ENCODE results near the gene JMY. TPM values are rescaled to one million over a fixed set of nuclear protein-coding genes. Genes with fewer than 3 reads are reported as not detected.

The JMY gene
- polyA plus RNA-seq, 4 donors: 22.0 to 31.7 (median 29.1) TPM

DNA sequence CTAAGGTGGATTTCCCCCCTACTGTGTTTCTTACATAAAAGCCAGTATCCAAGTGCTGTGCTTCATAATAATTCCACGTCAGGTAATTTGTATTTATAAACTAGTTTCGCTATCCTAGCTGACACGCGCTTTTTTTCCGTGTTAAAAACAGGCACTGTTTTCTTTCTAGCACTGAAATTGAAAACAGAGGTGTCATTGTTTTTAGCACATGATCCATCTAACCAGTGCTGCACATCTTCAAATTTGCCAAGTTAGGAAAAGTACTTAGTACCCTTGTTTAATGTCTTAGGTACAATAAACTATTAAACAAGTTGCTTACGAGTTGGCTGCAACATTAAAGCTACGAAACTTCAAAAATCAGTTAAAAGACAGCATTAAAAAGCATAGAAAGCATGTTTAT lies 49.9 kb downstream of the JMY start:
- DNase-seq (ENCODE audit: low read depth in 4 of 4, low spot score in 3 of 4): no peak

DNA sequence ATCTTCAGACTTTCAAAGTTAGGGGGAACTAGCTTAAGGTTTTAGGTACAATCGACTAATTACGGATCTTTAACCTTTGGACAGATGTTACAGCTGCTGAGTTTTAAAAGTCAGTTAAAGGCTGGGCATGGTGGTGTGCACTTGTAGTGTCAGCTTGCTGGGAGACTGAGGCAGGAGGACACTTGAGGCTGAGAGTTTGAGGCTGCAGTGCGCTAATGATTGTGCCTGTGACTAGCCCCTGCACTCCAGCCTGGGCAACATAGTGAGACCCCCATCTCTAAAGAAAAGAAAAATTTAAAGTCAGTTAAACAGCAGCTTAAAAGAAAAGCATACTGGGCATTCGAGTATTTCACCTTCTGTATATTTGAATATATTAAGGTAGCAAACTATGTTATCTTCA lies 51.4 kb downstream of the JMY start:
- no peak for DNase-seq (ENCODE audit: low read depth in 4 of 4, low spot score in 3 of 4)

DNA sequence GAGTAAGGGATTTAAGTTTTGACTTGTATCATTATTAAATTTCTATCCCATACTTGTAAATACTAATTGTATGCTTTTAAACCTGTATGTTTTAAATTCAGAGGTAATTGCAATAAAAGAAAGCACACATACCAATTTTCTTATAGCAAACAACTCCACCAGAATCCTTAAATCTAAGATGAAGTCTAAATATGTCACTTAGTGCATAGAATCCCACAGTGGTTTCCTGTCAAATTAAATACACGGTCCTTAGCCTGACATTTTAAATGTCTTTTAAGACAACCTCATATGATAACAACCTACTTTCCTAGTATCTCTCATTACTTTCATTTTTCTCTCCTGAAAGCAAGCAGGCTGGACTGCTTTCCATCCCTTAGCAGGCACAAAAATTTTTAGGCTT lies 52.0 kb downstream of the JMY start:
- no peak for DNase-seq (ENCODE audit: low read depth in 4 of 4, low spot score in 3 of 4)

DNA sequence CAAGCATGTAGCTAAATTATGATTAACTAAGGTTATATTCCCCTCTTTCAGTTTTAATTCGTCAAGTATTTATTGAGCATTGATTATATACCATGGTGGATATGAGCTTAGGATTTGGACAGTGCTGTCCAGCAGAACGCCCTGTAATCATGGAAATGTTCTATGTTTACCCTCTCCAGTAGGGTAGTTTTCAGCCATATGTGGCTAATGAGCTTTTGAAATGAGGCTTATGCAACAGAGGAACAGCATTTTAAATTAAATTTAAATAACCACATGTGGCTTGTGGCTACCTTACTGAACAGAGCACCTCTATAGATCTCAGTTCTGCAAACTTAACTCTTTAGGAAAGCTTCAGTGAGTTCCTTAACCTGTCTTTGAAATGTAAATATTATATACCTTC lies 59.1 kb downstream of the JMY start:
- no peak for DNase-seq (ENCODE audit: low read depth in 4 of 4, low spot score in 3 of 4)

DNA sequence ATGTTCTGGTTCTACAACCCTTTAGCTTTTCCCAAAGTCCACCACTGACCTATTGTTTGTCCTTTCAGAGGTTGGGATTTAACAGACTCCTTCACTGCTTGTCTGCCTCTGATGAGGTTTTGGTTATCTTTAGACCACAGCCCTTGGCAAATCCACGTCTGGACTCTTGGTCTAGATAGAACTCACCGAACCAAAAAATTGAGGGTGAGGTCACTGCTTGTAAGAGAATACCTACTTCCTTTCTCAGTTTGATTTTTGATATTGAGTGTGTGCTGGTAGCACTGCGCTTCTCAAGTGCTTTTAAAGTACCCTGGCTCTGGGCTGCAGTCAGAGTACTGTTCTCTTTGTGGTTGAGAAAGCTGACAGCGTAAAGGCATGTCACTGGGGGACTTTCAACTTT lies 61.7 kb downstream of the JMY start:
- no peak for DNase-seq (ENCODE audit: low read depth in 4 of 4, low spot score in 3 of 4)

DNA sequence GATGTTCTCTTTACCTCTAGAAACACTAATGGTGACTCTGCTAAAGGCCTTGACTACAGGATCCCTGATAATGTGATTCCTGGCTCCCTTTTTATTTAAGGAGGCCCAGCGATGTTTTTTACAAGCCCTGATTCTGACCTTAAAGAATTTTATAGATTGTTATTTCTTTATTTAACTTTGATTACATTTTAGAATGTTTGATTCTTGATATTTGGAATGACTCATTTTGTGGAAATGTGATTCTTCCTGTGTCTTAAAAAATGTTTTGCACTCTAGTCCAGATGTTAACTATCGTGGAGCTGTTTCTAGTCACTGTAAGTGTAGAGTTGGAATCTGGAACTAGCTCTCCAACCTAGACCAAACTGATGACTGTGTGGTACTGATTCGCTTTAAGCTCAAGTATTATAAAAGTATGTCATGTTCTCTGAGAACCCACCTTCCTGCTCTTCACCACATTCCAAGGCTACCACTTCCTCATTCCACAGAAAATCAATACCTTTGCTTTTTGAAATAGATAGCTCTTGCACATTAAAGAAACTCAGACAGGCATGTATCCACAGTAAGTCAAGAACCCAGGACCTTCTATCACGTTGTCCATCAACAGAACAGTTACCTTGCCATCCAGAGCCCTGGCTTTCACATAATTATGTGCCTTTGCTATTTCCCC lies 65.2 kb downstream of the JMY start:
- DNase-seq (ENCODE audit: low read depth in 4 of 4, low spot score in 3 of 4): no peak

- no peak for DNase-seq (ENCODE audit: low read depth in 4 of 4, low spot score in 3 of 4)
Observed at GRCh38 chr5:79302454-79302853, 66.5 kb downstream of the JMY start.

DNA sequence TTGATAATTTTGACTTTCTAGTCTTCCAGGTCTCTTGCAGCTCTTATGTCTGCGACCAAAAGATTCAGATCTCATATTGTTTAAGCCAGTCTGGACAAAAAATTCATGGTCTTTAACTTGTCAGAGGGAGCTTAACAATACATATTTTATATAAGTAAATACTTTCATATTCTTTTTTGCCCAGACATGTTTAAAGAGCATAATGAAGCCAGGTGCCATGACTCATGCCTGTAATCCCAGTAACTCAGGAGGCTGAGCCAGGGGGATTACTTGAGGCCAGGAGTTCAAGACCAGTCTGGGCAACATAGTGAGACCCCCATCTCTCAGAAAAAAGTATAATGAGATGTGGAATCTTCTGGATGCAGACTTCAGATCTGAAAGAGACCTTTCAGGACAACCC lies 69.8 kb downstream of the JMY start:
- DNase-seq (ENCODE audit: low read depth in 4 of 4, low spot score in 3 of 4): no peak

DNA sequence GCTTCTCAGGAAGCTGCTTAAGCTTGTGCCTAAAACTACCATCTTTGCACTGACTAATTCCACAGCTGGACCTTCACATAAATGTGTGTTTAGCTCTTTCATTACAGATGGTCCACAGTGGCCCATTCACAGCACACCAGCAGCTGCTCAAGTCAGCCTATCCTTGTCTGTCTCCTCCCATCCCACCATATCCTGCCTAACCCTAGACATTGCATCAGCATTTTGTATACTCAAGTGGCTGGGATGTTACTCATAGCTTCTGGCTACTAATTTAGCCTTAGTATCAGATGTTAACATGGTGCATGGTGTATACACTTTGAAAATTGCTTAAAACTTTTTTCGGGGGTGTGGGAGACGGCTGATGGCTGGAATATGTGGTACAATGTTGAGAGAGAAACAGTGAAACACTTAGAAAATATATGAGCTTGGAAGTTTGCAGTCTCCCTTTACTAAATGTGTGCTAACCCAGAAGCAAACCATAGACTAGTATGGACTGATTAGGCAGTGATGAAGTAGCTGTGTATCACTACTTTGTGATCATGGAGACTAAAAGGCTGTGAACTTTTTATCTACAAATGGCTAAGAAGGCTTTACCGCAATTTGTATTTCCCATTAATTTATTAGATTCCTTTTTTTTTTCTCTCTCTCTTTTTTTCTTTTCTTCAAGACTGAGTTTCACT lies 83.1 kb downstream of the JMY start:
- no peak for DNase-seq (ENCODE audit: low read depth in 4 of 4, low spot score in 3 of 4)

- DNase-seq (ENCODE audit: low read depth in 4 of 4, low spot score in 3 of 4): no peak
Observed at GRCh38 chr5:79329453-79329852, 93.5 kb downstream of the JMY start.

DNA sequence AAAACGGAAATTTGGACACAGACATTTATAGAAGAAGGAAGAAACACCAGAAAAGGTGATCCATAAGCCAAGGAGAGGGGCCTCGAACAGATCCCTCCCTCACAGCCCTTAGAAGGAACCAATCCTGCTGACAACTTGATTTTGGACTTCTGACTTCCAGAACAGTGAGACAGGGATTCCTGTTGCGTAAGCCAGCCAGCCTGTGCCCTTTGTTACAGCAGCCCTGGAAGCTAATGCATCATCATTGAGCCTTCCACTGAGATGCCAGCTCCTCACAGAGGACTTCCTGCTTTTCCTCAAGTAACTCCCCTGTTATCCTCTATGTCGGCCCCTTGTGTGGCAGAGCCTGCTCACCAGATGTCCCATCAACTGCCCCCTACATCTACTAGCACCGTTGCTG lies 94.1 kb downstream of the JMY start:
- no peak for DNase-seq (ENCODE audit: low read depth in 4 of 4, low spot score in 3 of 4)

- no peak for DNase-seq (ENCODE audit: low read depth in 4 of 4, low spot score in 3 of 4)
Observed at GRCh38 chr5:79333852-79334557, 98.1 kb downstream of the JMY start.

DNA sequence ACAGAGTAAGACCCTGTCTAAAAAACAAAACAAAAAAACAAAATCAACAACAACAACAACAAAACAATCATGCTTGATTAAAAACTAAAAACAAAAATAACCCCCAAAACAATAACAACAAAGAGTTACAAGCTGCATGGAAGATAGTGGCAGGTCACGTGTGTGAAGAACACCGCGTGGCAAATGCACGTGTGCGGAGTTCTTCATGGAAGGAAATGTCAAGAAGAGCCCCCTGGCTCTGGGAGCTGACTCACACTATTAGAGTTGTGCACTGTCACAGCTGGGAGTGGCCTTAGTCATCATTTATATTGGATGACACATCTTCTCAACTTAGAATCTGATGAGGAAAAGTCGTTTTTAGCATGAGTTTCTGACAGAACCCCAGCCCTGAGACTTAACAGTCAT lies 110.5 kb downstream of the JMY start:
- DNase-seq (ENCODE audit: low read depth in 4 of 4, low spot score in 3 of 4): no peak

DNA sequence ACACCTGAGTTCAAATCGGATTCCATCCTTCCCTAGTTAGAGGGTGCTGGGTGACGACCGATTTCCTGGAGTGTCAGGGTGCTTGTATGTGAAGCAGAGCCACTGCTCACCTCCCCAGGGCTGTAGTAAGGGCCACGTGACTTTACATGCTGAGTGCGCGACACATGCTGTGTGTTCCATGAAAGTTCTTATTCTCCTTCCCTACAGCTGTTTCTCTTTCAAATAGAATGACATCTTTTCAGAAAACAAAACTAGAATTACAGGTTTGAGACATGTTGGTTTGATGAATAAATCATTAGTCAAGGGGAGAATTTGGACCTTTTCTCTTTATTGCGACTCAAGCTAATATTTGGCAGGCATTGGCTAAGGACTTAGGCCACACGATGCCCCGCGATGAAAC lies 113.1 kb downstream of the JMY start:
- no peak for DNase-seq (ENCODE audit: low read depth in 4 of 4, low spot score in 3 of 4)

DNA sequence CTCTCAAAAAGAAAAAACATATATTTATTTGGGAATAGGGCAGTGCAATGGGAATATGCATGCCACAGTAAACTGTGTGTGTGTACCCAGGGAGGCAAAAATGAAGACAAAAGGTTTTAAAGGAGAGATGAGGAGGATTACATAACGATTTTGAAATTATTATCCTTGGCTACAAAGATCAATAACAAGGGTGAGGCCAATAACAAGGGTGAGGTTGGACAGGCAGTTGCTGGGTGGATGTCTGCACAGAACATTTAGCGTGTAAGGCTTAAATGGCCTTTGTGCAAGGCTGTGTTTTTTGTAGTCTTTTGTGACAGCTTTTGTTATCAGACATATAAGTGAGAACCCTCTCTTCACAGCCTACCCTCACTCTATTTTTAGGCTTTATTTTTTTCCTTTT lies 114.0 kb downstream of the JMY start:
- DNase-seq (ENCODE audit: low read depth in 4 of 4, low spot score in 3 of 4): no peak

DNA sequence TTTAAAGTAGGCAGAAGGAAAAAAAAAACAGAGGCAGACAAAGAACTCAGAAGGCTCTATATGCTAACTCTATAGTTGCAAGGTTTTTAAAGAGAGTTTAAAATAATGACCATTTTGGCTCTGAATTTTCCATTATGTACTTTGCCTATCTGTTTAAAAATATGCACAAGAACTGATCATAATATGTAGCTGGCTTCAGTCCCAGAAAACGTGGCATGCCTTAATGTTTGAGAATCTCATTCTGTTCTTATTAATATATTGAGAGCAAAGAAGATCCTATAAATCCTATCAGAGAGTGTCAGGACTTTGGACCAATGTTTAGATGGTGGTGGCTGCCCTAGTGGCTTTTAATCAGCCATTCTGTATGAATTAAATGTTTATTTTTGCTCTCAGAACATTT lies 121.5 kb downstream of the JMY start:
- peak in 1 of 4 donors; percentile 1 for DNase-seq (ENCODE audit: low read depth in 4 of 4, low spot score in 3 of 4)

Other genes starting within 250 kb of the JMY start
- 10 to 100 TPM; 17.4 to 29.8 (median 21.9) TPM for gene DMGDH, start 166.5 kb upstream of the JMY start, polyA plus RNA-seq (ENCODE audit: insufficient read length in 4 of 4)
- 10 to 100 TPM; 31.2 to 63.8 (median 38.5) TPM for gene BHMT2, start 166.4 kb upstream of the JMY start, polyA plus RNA-seq (ENCODE audit: insufficient read length in 4 of 4)
- 100 to 1,000 TPM; 190 to 523 (median 312) TPM for gene BHMT, start 124.3 kb upstream of the JMY start, polyA plus RNA-seq (ENCODE audit: insufficient read length in 4 of 4)

Data from right renal pelvis (tissue), 4 donors.